Nucleus accumbens (tissue), 56 donors: ENCODE measurements around the gene GPAT3.
"Not testable (repeated sequence)": the region's sequence is repeated elsewhere in the genome, so short reads cannot be mapped to it uniquely, and the experiment has no call there.

ENCODE experiments used
- DNase-seq, 56 donors: peaks; one replicate each; lab custom pipeline; 2025; lab: John Stamatoyannopoulos, UW

Gene GPAT3

DNA sequence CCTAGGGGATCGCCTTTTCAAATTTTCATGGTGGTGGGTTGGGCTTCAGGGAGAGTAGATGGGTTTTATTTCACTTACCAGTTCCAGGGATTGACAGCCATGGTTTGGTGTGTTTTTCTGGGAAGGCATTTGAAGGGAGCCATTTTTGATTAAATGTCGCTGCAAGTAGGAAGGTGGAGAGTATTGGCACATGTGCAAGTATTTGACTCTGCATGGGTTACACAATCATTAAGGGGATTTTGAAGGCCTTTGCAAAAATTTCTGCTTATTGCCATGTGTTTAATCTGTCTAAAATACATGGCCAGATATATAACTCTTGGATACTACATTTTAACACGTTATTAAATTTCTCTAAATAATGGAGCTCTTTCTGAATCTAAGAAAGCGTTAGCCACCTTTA, 55.1 kb downstream of the GPAT3 start:
- no peak for DNase-seq

DNA sequence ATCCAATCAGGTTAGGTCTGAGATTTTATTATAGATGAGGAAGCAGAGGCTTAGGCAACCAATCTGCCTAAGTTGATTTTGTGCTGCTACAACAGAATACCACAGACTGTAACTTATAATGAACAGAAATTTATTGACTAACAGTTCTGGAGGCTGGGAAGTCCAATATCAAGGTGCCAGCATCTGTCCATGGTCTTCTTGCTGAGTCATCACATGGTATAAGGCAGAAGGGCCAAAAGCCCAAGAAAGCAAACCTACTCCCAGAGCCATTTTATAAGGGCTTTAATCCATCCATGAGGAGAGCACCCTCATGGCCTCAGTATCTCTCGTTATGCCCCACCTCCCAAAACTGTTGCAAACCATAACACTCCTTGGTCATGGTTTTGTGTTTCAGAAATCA, 55.8 kb downstream of the GPAT3 start:
- DNase-seq = no peak

DNA sequence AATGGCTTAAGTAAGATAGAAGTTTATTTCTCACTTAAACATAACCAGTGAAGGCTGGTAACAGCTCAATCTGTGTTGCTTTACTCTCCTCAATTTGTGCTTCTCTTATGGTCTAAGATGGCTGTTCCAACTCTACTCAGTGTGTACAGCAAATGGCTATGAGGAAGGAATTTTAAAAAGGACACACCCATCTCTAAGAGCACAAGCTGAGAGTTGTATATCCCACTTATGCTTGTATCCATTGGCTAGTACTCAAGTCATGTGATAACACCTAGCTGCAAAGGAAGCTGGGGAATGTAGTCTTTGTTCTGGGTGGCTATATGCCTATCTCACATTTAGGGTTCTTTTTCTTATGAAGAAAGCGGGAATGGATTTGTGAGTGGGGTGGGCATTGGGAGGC, 63.3 kb downstream of the GPAT3 start:
- DNase-seq = no peak

DNA sequence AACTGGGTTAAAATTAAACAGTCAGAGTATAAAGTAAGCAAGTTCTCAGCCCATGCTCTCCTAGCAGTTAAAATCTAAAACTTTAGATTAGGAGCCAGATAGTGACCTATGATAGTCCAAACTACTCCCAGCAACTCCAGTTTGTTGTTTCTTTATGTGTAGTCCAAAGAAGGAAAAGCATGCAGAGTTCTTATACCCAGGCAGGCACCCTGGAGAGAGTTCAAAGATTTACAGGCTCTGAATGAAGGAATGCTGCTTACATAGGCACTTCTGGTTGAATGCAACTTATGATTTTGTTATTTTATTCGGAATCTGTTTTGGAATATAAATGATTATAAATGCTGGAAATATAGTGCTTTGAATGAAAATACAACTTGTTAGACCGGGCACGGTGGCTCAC, 67.2 kb downstream of the GPAT3 start:
- DNase-seq = no peak

DNA sequence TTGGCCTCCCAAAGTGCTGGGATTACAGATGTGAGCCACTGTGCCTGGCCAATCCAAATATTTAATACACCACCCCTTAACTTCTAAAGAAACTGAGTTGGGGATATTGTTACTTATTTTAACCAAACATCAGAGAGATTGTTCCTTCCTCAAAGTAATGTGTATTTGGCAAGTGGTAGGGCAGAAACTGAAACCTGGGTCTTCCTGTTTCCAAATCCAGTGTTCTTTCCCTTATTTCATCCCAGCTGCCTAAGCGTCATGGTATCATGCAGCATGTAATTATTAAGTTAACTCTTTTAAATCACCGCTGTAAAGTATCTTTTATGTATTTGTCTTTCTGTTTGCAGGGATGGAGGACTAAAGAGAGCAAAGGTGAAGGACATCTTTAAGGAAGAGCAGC, 68.4 kb downstream of the GPAT3 start:
- DNase-seq = no peak

DNA sequence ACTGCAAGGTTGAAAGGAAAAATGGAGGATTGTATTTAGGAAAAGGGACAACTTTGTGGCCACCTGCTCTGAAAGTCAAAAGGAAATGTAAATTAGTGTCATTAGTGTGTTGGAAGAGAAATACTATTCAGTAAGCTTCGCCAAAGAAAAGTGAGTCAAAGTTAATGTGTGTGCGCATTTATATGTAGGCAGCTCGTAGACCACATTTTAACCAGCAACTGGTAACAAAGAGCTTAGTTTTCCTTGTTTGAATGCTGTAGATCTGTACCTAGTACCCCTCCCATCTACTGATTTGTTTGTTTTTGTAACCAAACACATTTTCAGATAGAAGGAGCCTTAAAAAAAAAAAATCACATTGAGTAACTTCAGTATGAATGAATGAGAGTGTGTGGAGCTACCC, 69.3 kb downstream of the GPAT3 start:
- no peak for DNase-seq

DNA sequence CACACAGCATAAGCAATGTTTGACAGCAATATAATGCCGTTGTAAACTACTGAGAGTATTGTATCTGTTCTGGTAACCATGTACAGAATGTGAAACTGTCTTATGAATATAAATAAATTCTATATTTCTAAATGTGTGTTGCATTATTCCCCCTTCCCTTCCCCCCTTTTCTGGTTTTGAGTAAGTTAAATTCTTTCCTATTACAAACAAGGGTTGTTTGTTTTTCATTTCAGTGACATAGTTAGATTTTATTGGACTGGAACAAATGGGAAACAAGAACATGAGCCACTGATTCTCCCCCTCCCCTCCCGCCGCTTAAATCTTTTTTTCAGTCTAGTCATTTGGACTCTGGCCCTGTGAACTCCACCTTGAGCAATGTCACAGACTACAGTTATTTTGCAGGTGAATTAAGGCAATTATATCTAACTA, 69.8 kb downstream of the GPAT3 start:
- no peak for DNase-seq

DNA sequence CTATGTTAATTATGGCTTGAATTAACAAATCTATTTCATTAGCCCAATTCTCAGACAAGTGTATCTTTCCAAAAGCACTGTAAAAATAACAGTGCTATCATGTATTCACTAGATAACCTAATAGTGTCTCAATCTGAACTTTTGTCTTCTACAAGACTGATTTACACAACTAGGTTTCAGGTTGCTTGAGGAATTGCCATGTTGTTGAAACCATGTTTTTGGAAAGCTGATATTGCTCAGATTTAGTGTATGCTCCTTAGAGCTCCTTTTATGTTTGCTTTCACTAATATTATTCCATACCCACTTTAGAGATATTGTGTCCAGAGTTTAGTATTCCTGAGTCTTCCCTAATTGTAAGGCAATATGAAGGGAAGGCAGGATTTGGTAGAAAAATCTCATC, 70.6 kb downstream of the GPAT3 start:
- no peak for DNase-seq

DNA sequence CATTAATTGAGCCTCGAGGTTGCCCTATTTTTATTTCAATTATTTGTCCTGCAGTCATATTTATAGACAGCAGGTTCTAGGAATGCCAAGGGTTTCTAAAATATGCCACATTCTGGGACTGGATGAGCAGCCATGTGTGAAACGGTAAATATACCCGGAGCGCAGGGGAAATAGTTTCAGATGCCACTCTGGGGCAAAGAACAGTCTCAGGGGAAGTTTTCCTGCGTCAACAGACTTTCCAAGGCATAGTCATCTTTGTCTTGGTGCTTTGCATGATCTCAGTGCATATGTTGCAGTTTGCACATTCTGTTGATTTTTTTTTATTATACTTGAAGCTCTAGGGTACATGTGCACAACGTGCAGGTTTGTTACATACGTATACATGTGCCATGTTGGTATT, 71.0 kb downstream of the GPAT3 start:
- DNase-seq = no peak

DNA sequence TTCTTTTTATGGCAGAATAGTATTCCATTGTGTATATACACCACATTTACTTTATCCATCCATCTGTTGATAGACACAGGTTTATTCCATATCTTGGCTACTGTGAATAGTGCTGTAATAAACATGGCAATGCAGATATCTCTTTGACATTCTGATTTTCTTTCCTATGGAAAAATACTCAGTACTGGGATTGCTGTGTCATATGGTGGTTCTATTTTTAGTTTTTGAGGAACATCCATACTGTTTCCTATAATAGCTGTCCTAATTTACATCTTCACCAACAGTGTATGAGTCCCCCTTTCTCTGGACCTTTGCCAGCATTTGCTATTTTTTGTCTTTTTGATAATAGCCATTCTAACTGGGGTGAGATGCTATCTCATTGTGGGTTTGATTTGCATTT, 73.5 kb downstream of the GPAT3 start:
- DNase-seq = no peak

DNA sequence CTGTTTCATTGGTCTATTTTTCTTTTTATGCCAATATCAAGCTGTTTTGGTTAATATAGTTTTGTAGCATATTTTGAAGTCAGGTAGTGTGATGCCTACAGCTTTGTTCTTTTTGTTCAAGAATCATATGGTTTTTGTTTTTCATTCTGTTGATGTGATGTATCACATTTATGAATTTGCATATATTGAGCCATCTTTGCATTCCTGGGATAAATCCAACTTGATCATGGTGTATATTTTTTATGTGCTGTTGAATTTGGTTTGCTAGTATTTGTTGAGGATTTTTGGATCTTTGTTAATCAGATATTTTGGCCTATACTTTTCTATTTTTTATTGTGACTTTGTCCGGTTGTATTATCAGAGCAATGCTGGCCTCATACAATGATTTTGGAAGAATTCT, 74.8 kb downstream of the GPAT3 start:
- no peak for DNase-seq

DNA sequence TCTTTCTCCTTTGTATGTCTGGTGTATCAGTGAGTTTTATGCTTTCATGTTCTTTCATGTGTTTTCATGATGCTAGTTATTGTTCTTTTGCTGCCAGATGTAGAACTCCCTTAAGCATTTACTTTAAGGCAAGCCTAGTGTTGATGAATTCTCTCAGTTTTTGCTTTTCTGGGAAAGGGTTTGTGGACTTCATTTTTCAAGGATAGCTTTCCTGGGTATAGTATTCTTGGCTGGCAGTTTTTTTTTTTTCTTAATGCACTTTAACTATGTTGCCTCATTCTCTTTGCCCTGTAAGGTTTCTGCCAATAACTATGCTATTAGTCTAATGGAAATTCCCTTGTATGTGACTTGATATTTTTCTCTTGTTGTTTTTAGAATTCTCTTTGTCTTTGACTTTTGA, 77.1 kb downstream of the GPAT3 start:
- DNase-seq = no peak

DNA sequence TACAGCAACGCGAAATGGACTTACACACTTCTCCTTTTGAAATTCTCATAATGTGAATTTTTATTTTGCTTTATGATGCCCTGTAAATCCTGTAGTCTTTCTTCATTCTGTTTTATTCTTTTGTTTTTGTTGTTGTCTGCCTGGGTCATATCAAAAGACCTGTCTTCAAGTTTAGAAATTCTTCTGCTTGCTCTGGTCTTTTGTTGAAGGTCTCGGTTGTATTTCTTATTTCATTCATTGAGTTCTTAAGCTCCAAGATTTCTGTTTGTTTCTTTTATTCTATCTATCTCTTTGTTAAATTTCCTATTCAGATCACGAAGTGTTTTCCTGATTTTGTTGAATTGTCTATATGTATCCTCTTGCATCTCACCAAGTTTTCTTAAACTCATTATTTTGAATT, 78.1 kb downstream of the GPAT3 start:
- no peak for DNase-seq

DNA sequence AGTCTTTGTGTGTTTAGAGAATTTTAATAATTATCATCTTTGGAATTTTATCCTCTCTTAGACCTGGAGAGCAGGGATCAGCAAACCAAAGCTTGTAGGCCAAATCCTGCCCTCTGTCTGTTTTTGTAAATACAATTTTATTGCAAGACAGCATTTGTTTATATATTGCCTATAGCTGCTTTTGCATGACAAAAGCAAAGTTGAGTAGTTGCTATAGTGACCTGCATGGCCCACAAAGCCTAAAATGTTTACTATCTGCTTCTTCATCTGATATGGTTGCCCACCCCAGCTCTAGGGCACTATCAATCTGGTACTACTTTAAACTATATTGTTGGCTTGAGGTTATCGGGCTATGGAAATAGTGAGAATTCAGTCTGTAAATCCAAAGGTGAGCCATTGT, 80.3 kb downstream of the GPAT3 start:
- DNase-seq = no peak

DNA sequence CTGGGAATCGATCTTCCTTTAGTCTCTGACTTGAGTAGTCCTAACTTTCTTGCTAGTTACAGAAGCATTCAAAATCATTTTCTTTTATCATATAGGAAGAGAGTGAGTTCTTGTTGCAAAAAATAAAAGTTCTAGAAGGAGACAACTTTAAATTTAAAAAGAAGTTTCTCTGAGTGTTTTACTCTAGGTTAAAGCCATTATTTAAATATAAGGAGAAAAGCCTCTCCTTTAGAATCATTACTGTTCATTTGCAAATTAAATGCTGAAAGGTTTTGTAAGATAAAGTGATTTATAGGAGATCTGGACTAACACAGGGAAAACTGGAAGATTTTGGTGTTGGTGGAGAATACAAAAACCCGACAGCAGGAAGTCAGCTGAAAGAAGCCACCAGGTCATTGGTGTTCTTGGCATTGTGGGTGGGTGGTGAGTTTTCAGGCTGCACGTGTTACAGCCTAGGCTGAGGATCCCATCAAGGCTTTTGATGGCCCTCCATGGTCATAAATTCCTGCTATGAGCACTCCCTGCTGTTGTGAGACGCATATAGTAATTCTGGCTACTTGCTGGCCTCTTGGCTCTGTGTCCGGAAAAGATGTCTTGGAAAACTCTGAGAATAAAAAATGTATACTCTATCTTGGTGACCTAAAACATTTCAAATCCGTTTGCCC, 81.6 kb downstream of the GPAT3 start:
- DNase-seq = no peak

DNA sequence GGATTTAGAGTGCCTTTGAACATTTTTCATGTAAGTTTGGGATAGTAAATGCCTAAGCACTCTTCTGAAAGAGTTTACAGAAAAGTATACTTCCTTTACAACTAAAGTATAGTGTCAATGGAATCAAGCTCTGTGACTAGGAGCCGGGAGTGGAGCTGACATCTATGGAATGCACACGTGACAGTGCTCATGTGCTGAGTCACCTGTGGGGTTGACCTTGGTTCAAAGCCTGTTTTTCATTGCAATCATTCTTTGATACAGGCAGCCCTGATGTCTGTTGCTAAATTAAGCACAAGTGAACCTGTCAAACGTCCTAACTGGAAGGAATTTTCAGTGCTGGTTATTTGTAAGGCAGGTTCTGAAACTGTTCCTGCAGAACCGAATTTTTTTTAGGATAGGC, 82.5 kb downstream of the GPAT3 start:
- peak in 1 of 56 donors; percentile 3 for DNase-seq

DNA sequence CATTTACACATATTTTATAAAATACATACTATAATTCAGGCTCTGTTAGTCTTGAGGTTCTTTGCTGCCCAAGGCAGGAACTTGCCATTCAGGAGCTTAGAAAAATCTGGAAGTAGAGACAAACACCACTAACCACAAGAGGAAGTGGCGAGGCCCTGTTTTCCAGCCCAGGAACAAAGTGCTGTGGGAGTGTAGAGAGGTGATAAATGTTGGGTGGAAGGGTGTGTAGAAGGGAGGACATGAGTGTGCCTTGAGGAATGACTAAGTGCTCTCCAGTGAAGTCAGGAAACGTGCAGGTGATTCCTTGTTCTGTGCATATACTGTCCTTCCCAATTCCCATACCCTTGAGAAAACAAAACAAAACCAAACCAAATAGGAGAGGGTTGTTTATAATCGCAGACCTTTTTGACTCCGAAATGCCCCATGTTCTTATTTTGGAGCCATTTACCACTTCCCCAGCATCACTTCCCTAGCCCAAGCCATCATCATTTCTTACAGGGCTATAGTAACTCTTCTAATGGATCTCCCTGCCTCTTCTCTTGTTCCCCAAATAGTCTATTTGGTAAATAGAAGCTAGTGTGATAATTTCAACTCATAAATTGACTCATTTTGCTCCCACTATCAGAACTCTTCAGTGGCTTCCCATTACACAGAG, 83.2 kb downstream of the GPAT3 start:
- DNase-seq = peak in 7 of 56 donors; percentile 1 to 9 (median 3)

DNA sequence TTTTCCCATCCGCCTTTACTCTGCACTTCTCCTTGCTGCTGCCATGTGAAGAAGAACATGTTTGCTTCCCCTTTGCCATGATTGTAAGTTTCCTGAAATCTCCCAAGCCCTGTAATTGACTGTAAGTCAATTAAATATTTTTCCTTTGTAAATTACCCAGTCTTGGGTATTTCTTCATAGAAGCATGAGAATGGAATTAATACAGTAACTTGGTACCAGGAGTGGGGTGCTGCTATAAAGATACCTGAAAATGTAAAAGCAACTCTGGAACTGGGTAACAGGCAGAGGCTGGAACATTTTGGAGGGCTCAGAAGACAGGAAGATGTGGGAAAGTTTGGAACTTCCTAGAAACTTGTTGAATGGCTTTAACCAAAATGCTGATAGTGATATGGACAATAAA, 86.2 kb downstream of the GPAT3 start:
- not testable (repeated sequence) for DNase-seq

DNA sequence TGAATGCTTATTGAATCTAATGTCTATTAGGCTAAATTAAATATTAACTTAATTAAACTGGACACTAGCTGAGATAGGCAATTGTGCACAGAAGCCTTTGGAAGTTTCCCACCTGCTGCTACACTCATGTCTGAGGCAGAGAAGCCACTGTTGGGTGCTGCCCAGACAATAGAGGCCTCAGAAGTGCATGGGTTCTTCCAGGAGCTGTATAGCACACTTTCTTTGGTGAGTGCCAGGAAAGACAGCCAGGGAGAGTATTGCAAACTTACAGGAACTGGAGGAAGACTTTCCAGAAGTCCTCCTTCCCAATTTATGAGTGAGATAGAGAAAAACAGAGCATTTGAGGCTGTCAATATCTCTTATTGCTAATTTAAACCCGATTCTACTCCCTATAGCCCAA, 89.9 kb downstream of the GPAT3 start:
- DNase-seq = no peak

DNA sequence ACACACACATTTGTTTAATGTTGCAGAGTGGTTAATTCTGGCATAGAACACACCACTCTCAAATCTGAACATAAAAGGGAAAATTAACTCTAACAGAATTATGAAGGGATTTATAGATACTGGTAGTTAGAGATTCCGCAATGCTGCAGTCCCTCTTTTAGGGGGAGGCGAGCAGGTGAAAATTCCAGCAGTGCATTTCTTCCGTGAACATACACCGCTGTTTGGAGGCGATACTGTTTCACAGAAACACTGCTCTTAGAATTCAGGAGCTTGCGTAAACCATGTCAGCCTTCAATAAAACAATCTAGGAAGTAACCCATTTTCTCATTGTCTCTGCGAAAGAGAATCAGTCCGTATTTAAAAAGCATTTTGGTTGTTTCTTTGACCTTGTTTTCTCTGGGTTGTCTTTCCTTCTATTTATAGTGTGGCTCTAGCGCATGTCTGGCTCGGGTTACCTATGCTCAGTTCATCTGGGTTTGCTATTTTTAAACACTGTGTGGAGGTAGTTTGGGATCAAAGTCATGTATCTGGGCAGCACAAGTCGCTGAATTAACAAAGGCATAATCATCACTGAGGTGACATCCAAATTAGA, 90.4 kb downstream of the GPAT3 start:
- DNase-seq = no peak

DNA sequence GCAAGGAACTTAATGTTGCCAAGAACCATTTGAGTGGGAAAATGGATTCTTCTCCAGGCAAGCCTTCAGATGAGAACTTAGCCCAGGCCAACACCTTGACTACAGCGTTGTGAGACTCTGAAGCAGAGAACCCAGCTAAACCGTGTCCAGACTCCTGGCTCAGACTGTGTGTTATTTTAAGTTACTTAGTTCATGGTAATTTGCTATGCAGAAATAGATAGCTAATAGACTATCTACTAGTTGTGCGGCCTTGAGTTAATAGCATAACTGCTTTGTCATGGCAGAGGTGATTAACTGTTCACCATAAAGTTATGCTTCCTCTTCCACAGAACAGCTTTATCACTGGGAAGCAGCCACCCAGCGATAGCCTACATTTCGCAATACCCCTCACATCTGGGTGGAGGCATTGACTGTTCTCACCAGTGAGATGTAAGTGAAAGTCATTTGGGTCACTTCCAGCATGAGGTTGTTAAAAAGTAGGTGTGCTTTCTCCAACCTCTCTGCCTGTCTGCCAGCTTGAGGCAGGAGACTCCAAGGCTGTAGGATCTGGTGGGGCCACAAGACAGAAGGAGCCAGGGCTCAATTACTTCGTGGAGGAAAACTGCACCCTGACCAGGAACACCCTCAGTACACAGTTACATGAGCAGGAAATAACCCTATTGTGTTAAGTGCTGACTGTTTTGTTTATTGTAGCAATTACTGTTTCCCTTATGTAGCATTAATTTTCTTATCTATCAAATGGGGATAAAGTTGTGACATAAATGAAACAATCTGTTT, 94.2 kb downstream of the GPAT3 start:
- DNase-seq = no peak

DNA sequence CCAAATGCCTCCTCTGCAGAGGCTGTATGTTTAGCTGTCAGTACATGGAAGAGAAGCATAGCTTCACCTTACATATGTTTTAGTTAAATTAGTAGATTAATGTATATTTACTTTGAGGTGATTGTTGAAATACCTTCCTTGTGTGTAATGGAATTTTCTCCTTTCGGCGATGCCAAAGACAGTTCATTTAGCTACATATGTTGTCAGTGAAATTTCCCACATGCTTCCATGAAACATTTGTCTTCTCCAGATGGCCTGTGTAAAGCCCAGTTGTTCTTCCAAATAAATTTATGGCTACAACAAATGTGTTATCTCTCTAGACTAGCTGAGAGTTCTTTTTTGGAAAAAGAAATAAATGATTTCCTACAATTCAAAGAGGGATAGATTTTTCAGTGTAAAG, 95.2 kb downstream of the GPAT3 start:
- no peak for DNase-seq
